ENCODE measurements around the gene ALKBH7.
"Not testable (repeated sequence)": the region's sequence is repeated elsewhere in the genome, so short reads cannot be mapped to it uniquely, and the experiment has no call there.

The ALKBH7 gene

DNA sequence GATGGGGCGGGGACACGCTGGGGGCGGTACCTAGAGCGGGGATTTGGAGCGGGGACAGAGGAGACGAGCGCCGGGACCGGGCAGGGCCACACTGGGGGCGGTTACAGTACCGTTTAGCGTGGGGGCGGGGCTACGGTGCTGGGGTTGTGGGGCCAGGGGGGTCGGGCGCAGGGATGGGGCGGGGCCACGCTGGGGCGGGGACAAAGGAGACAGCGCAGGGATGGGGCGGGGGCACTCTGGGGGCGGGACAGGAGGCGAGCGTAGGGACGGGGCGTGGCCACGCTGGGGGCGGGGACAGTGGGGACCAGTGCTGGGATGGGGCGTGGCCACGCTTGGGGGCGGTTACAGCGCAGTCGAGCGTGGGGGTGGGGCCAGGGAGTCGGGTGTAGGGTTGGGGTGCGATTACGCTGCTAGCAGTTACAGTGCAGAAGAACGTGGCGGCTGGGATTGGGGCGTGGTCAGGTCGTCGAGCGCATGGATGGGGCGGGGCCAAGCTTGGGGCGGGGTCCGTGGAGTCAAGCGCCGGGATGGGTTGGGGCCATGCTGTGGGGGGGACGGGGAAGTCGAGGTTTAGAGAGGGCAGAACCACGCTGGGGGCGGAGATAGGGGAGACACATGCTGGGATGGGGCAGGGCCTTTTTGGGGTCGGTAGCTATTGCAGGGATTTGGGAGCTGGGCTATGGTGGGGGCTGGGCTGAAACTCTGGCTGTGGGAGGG lies 660 bp downstream of the ALKBH7 start:
- DNase-seq = peak; percentile 98

DNA sequence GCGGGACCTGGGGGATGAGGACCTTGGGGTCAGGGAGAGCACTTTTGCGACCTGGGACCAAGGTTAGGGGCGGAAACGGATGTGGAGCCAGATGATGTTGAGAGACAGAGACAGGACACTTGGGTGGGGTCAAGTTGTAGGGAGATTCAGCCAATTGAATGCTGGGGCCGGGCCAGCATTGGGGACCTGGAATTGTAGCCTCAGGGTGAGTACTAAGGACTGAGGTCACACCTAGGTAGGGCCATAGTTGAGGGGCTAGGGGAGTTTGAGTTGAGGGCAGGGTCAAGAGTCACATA lies 1.2 kb downstream of the ALKBH7 start:
- no peak for DNase-seq

DNA sequence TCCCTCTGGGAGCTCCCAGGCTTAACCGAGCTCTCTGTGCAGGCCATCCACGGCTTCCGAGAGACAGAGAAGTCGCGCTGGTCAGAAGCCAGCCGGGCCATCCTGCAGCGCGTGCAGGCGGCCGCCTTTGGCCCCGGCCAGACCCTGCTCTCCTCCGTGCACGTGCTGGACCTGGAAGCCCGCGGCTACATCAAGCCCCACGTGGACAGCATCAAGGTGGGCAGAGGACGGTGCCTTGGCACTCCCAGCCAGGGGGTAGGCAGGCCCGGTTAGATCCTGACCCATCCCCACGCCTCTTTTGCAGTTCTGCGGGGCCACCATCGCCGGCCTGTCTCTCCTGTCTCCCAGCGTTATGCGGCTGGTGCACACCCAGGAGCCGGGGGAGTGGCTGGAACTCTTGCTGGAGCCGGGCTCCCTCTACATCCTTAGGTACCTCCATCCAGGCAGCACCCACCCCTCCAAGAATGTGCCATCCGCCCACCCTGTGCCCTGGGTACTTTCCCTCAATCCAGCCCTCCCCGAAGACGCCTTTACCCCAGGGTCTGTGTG lies 1.6 kb downstream of the ALKBH7 start:
- no peak for DNase-seq

DNA sequence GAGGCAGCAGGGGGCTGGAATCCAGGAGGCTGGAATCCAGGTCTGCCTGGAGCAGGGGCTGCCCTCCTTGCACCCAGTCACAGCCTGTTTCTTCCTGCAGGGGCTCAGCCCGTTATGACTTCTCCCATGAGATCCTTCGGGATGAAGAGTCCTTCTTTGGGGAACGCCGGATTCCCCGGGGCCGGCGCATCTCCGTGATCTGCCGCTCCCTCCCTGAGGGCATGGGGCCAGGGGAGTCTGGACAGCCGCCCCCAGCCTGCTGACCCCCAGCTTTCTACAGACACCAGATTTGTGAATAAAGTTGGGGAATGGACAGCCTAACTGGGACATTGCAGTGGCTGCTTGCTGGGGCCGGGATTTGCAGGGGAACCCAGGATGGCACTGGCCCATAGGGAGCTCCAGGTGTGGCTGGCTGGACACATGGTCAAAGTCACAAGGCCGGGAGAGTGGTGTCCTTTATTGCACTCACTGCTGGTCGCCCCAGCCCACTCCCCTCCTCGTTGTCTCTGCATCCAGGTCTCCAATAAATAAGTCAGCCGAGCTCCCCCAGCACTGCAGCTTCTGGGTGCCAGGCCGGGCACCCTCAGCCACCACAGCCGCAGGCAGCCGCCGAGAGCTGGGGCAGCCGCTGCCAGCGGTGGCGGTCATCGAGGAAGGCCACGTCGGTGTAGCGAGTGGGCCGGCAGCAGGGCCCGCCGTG lies 2.3 kb downstream of the ALKBH7 start:
- no peak for DNase-seq

DNA sequence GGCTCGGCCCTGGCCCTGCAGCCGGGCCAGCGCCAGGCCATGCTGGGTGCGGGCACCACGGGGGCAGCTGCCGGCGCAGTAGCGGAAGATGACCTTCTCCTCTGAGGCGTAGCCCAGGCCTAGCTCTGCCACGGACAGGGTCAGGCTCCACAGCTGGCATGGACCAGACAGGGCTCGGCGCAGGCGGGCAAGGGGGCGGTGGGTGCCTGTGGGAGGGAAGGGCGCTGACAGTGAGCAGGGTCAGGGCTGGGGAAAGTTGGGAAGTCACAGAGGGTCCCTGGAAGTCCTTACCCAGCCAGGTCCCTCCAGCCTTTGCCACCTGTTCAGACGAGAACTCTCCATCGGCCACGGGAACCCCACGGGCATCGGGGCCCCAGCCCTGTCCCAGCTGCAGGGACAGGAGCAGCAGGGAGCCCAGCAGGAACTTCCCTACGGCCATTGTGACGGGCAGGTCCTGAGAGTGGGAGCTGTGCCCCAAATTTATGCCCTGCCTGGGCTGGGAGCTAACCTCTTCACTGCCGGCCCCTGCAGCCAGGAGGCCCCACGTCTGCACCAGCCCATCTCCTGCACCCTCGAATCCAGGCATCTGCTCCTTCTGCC lies 2.9 kb downstream of the ALKBH7 start, which contains the start of gene PSPN:
Gene PSPN (minus strand): TSS at position 523 of the 600 bp plus-strand sequence. CDS start 84 bp downstream, at position 439.
- no peak for DNase-seq

- no peak for DNase-seq
Measured at GRCh38 chr19:6376512-6377190, 4.1 kb downstream of the ALKBH7 start.

GRCh38 chr19:6378041-6378440 lies 5.4 kb downstream of the ALKBH7 start:
- DNase-seq = no peak

DNA sequence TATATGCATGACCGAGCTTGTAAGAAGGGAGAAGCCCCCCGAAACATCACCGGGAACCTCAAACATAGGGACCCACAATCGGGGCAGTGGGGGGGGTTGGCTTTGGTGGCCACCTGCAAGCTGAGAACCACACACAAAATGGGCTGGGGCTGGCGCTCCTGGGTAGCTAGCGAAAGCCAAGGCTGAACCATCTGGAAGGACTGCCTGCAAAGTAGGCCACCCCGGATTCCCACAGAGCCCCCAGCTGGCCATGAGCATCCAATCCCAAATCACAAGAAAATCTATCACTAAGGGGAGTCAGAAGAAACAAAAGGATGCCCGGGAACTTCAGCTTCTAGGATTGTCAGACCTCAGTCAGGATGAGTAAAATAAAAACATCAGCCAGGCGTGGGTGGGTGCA lies 5.9 kb downstream of the ALKBH7 start:
- DNase-seq = no peak

DNA sequence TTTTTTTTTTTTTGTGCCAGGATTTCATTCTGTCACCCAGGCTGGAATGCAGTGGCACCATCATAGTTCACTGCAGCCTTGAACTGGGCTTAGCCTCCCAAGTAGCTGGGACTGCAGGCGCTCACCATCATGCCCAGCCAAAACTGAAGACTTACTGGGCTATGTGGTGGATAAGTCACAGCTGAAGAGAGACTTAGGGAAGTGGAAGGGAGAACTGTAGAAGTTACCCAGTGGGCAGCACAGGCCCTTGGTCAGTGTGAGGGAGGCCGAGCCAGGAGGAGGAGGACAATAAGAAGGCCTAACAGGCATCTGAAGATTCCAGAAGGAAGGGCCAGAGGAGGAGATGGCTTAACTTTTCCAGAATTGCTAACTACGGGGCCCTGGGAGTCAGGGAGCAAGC lies 7.2 kb downstream of the ALKBH7 start:
- no peak for DNase-seq

DNA sequence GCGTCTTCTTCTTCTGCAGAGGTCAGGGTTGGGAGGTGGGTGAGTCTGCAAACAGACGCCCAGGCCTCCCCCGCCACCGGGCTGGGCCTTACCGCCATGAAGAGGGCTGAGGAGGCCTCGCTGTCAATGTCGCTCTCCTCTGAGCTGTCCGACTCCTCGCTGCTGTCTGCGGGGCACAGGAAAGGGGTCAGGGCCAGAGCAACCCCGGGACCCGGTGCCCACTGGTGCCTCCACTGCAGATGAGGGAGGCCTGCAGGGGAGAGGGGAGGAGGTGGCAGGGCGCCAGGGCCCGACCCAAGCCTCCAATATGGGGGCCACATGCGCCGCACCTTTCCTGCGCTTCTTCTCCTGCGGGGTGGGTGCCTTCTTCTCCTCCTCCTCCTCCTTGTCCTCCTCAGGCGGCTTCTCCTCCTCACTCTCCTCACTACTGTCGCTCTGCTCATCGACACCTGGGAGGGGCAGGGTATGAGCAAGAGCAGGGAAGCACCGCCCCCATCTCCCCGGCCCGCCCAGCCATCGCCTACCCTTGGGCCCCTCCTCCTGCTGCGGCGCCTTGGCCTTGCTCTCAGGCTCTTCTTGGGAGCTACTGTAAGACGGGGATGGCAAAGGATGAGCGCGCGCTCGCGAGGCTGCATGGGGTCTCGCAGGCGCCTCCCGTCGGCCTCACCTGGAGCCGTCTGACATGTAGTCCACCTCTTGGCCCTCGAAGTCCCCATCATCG lies 8.6 kb downstream of the ALKBH7 start:
- no peak for DNase-seq

DNA sequence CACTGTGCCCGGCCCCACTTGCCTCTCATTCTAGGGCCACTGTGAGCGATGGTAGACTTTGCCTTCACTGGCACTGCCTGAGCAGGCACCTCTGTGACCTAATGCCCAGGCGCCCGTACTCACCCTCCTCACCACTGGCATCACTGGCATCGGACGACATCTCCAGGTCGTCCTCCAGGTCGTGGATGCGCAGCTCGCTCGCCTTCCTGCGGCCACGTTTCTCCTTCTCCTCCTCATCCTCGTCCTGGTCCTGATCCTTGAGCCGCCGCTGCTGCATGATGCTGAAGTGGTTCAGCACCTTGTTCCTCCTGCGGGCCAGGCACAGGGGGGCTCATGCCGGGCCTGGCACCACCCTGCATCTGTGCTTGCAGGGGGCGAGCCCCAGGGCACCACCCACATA lies 10.6 kb downstream of the ALKBH7 start:
- DNase-seq = no peak

GRCh38 chr19:6384381-6384780 lies 11.8 kb downstream of the ALKBH7 start:
- DNase-seq = no peak

DNA sequence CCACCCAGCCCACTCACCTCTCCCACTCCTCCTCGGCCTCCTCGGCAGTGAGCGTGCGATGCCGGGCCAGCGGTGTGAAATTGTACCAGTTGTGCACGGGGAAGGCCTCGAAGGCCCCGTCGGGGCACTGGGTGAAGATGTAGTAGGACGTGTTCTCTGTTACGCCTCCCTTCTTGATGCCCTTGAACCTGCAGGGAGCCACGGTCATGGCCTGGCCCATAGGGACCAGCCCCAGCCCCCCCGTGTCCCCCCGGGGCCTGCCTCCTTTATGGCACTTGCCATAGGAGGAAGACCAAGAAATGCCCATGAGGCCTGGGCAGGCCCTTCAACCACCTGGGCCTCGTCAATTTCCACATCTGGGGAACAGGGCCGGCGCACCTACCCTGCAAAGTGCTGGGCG lies 14.8 kb downstream of the ALKBH7 start:
- no peak for DNase-seq

GRCh38 chr19:6392221-6393073 lies 19.9 kb downstream of the ALKBH7 start:
- DNase-seq = no peak

DNA sequence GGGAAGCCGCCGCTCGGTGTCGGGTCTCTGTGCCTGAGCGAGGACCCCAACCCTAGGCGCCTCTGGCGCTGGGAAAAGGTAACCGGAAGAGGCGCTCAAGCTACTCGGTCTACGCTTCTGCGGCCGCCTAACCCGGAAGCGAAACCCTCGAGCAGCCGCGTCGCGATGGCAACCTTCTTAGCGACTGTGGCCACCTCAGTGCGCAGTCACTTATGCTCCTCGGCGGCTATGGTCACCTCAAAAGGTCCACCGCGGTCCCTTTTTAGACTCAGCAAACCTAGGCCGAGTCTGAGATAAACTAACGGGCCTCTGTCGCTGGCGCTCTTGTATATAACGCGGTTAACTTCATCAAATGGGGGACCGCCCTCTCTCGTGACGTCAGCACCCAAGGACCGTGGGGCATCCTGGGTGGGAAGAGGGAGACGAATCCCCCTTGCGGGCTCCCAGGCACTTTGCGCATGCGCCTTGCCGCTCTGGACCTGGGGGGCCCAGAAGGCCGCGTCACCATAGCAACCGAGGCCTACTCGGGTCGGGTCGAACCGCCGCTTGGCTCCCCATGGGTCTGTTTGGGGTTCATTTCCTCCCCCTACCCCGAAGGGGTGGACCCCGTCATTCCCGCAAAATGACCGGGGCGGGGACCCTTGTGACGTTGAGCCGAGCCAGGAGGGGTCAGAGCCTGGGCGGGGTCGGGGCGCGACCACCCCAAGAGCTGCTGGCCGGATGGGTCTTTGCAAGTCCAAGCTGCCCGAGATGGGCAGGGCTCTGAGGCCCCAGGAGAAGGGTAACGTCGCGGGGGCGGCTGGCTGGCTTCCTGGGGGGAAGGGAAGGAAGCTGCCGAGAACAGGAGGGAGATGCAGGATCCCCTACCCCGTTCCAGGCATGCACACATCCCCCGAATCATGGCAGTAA lies 20.7 kb downstream of the ALKBH7 start, which contains the start of gene GTF2F1:
Gene GTF2F1 (minus strand): TSS at position 91 of the 909 bp plus-strand sequence. CDS start 169 bp downstream, outside the sequence.
- peak; percentile 96 for DNase-seq

DNA sequence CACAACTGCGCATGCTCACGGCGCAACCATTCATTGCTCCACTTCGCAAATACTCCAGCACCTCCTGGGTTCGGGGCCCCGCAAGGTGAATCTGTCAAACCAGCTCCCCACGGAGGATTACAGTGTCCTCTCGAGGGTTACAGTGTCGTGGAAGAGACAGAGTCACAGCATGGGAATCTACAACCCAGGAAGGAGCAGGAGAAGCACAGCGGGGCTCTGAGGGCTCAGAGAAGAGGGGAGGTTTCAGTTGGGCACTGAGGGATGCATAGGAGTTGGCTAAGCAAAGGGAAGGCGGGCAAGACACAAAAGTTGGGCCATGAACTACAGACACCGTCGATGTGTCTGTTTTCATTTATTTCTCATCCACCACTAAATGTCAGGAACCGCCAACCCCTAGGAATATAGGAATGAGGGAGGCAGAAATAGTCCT lies 21.4 kb downstream of the ALKBH7 start:
- DNase-seq = peak; percentile 80

- no peak for DNase-seq
Measured at GRCh38 chr19:6394831-6395230, 22.2 kb downstream of the ALKBH7 start.

DNA sequence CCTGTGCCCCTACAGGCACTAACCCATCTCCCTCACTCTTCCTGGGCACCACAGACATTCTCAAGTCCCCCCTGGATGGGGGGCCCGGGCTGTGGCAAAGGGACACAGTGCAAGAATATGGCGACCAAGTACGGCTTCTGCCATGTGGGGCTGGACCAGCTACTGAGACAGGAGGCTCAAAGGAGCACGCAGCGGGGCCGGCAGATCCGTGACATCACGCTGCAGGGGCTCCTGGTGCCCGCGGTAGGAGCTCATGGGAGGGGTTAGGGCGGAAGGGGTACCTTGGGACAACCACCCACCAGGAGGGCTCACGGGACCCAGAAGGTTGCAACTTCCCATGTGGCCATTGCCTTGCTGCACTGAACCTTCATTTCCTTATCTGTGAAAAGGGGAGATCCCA lies 23.7 kb downstream of the ALKBH7 start:
- no peak for DNase-seq

DNA sequence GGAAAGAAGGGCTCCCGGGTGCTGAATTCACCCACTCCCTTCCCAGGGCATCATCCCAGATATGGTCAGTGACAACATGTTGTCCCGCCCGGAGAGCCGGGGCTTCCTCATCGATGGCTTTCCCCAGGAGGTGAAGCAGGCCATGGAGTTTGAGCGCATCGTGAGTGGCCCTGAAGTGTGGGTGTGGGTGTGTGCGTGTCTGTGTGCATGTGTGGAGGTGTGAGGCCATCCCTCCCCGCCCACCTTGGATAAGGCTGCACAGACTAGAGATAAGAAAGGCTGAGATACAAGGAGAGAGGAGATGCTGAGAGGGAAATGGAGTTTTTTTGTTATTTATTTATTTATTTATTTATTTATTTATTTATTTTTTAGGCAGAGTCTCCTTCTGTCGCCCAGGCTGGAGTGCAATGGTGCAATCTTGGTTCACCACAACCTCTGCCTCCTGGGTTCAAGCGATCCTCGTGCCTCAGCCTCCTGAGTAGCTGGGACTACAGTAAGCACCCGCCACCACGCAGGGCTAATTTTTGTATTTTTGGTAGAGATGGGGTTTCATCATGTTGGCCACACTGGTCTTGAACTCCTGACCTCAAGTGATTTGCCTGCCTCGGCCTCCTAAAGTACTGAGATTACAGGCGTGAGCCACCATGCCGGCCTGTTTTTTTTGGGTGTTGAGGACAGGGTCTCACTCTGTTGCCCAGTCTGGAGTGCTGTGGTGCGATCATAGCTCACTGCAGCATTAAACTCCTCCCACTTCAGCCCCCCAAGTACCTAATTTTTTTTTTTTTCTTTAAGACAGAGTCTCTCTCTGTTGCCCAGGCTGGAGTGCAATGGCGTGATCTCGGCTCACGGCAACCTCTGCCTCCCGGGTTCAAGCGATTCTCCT lies 27.7 kb downstream of the ALKBH7 start:
- not testable (repeated sequence) for DNase-seq
